Measurements from ENCODE around the gene VASH2.
"Not testable (repeated sequence)": the region's sequence is repeated elsewhere in the genome, so short reads cannot be mapped to it uniquely, and the experiment has no call there.

VASH2 gene

DNA sequence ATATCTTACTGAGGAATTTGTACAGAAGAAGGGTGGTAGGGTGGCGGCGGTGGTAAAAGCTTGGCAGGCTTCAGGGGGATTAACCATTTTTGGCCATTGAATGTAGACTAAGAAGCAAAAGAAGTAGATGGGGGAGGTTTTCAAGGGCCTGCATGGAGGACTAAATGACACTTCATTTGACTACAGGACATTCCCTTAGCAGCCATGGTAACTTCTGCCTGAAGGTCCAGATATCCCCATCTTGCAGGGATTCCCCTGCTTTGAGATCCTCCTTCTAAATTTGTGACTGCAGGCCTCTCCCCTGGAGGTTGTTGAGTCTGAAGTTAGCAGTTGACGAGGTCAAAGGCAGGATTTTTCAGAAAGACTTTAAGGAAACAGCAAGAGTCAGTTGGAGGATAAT lies 4.8 kb downstream of the VASH2 start:
- DNase-seq (ENCODE audit: low spot score) = no peak

DNA sequence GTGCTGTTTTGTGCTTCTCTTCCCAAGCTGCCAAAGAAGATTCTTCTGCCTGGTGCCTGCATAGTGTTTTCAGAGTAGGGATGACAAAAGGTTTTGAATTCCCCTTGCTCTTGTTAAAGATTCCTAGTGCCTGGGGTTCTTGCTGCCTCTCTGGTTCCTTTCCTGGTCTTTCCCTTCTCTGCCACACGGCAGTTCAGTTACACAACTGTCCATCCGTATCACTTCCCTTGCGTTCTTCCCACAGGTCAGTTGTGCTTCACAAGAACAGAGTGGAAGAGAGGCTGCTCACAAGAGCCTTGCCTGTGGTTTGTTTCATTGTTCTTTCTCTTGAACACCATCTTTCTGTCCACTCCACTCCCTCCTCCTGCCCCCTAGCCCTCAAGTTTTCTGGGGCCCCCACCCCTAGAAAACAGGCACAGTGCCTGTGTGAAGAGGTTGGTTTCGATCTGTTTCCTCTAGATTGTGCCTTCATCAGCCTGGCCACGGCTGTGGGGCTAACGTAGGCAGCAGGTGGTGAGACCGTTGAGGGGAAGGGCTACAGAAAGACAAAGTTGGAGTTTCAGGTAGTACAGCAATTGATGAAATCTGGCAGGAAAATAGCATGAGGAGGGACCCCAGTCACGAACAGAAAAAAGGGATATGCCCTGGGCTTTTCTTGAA lies 5.8 kb downstream of the VASH2 start:
- DNase-seq (ENCODE audit: low spot score) = no peak

DNA sequence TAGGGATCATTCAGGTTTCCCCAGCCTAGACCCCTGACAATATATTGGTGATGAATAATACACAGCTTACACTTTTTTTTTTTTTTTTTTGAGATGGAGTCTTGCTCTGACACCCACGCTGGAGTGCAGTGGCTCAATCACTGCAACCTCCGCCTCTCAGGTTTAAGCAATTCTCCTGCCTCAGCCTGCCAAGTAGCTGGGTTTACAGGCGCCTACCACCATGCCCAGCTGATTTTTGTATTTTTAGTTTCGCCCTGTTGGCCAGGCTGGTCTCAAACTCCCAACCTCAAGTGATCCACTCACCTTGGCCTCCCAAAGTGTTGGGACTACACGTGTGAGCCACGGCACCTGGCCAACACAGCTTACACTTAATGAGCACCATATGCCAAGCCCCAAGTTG lies 7.2 kb downstream of the VASH2 start:
- DNase-seq (ENCODE audit: low spot score) = no peak

- no peak for DNase-seq (ENCODE audit: low spot score)
Measured at GRCh38 chr1:212958175-212958574, 7.8 kb downstream of the VASH2 start.

DNA sequence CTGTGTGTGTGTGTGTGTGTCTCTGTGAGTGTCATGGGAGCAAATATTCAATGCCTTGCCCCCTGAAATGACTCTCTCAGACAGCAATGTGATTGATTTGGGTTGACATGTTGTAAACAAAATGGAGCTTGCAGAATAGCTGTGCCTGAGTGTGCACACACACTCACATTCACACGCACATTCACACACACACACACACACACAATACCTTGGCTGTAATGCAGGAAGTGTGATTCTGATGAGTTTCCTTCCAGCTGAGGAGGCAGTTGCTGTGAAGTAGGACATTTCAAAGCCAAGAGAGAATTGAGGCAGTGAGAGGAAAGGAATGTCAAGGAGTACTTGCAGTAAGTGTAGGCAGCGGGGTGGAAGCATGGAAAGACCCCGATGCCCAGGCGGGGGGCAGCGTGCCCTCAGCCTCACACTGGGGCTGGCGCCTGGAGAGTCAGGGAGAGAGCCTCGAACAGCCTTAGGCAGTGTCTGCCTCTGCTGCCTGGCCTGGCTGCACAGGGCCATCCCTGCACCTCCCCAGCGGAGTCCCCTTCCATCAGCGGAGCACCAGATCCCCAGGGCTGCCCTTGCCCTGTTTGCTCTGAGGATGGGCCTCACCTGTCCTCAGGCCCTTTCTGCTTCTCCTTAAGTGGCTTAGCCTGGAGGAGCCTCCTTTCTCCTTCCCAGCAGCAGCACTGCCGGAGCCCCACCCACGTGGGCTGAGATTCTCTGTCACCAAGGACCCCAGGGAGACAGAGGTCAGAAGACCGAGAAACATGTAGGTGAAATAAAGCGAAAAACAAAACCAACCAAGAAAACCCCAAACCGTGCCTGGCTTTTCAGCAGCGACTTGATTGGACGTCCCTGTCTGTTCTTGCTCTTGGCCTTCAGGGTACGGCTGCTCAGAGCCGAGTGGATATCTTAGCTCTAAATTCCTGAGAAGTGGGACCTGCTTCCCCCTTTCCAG lies 9.2 kb downstream of the VASH2 start:
- no peak for DNase-seq (ENCODE audit: low spot score)

- DNase-seq (ENCODE audit: low spot score) = no peak
Measured at GRCh38 chr1:212960932-212961331, 10.6 kb downstream of the VASH2 start.

- no peak for DNase-seq (ENCODE audit: low spot score)
Measured at GRCh38 chr1:212962509-212962908, 12.2 kb downstream of the VASH2 start.

DNA sequence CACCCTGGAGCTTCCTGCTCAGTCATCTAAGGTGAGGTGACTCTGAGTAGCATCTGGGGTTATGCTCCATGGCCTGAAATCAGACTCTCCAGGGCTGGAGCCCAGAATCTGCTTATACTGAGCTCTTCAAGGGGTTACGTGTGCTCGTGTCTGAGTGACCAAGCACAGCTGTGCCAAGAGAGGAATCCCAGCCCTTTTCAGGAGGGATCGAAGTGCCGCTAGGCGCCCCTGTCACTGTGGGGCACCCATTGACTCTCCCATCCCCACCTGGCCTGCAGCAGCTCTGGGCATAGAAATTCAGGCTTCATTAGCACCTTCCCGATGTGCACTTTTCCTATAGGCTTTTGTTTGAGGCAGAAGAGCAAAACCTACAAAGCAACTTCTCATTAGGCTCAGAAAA lies 13.8 kb downstream of the VASH2 start:
- DNase-seq (ENCODE audit: low spot score) = no peak

DNA sequence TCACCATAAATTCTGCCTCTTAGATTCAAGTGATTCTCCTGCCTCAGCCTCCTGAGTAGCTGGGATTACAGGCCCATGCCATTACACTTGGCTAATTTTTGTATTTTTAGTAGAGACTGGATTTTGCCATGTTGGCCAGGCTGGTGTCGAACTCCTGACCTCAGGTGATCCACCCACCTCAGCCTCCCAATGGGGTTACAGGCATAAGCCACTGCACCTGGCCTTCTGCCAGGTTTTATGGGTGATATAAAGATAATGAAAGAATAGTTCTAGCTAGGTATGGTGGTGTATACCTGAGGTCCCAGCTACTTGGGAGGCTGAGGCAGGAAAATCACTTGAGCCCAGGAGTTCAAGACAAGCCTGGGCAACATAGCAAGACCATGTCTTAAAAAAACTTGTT lies 14.7 kb downstream of the VASH2 start:
- DNase-seq (ENCODE audit: low spot score) = not testable (repeated sequence)

GRCh38 chr1:212966616-212967015 lies 16.3 kb downstream of the VASH2 start:
- no peak for DNase-seq (ENCODE audit: low spot score)

- peak; percentile 23 for DNase-seq (ENCODE audit: low spot score)
Measured at GRCh38 chr1:212967801-212968200, 17.5 kb downstream of the VASH2 start.

DNA sequence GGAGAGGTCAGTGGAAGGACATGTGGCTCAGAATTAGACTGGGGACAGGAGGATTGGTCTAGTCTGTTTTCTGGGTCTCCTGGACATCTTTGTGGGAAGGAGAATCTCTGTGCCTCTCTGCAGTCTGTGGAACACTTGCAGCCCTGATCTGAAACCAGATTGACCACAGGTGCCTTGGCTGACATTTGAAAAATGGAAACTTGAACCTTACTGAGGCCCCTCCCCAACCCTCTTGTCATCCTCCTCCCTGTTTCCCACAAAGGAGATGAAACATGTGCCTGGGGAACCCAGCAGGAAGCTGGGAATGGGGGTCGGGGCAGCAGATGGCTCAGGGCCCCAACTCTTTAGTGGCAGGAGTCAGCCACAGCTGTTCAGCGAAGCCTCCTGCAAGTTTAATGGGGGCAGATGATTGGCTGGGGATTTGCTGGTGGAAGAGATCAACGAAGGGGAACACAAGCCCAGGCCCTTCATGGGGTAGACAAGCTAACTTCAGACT lies 18.1 kb downstream of the VASH2 start:
- DNase-seq (ENCODE audit: low spot score) = no peak

- DNase-seq (ENCODE audit: low spot score) = no peak
Measured at GRCh38 chr1:212970085-212970484, 19.7 kb downstream of the VASH2 start.

- DNase-seq (ENCODE audit: low spot score) = no peak
Measured at GRCh38 chr1:212971312-212971711, 21.0 kb downstream of the VASH2 start.

DNA sequence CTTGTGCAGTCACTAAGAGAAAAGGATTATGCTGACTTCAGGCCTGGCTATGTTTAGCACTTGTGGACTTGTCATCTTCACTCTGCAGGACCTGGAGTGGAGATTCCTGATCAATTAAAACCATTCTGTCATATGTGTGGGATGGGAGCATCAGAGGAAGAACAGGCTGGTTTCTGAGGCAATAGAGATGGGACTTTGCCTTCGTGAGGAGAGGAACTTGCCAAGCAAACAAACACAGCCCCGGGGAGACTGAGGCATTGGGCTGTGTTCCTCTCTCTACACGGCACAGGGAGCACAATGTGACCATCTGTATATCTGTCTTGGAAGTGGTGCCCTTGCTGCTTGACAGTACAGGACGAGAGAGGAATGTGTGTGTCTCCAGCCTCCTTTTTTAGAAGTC lies 23.1 kb downstream of the VASH2 start:
- DNase-seq (ENCODE audit: low spot score) = no peak

DNA sequence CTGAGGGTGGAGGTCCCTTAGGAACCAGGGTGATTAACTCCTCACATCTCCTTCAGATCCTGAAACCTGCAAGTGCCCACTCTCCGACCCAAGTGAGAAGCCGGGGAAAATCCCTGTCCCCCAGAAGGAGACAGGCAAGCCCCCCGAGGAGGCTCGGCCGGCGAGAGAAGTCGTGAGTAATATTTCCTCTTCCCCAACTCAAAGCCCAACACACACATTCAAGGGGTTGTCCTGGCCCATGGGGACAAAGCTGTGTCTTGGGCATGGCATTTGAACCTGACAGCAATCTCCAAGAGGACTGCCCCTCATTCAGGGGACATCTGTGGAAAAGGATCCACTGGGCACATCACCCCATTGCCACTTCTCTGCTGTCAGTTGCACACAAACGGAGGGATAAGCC lies 23.6 kb downstream of the VASH2 start:
- no peak for DNase-seq (ENCODE audit: low spot score)

DNA sequence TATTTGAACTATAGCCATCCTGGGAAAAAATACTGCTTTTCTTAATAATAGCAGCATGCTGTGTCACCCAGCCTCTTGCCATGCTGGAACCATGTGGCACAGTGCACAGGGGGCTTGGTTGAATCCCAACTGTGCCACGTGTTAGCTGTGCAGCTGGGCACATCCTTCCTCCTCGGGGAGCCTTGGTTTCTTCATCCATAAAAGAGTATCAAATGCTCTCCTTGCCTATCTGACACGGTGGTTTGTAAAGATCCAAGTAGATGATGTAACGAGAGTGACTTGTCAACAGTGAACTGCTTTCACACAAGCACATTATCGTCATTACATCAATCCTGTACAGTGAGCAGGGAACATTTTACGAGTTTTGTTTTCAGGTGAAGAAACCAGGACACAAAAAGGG lies 24.4 kb downstream of the VASH2 start:
- no peak for DNase-seq (ENCODE audit: low spot score)

- DNase-seq (ENCODE audit: low spot score) = no peak
Measured at GRCh38 chr1:212975111-212975918, 25.0 kb downstream of the VASH2 start.

DNA sequence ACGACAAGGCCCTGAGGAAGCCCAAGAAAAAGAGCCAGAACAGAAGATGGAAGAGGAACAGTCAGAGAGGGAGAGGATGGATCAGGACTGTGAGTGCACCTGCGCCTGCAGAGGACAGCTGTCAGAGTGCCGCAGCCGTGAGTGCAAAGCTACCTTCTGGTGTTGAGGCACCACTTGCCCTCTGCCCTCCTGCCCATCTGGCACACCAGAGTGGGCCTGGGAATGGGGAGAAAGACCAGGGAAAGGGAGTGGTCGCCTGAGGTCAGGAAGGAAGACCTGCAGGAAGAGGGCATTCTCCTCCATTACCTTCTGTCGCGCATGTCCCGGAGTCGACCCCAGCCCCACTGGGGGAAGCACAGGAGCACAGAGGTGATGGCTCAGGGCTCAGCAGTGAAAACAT lies 26.2 kb downstream of the VASH2 start:
- no peak for DNase-seq (ENCODE audit: low spot score)

GRCh38 chr1:212977781-212978645 lies 27.7 kb downstream of the VASH2 start:
- no peak for DNase-seq (ENCODE audit: low spot score)
